NCI-H82 treated with DMSO at 0.1 percent for 48 hours (cell line): ENCODE measurements around the gene RELT.
"Not testable (repeated sequence)": the region's sequence is repeated elsewhere in the genome, so short reads cannot be mapped to it uniquely, and the experiment has no call there.

ENCODE experiments used
- DNase-seq: peaks from one replicate; lab custom pipeline; 2025; ENCODE audit not compliant: unreplicated experiment; lab: John Stamatoyannopoulos, UW

Gene RELT

GRCh38 chr11:73428227-73428626 lies 52.0 kb downstream of the RELT start:
- DNase-seq, result no peak

- no peak for DNase-seq
These were observed 52.5 kb downstream of the RELT start for GRCh38 chr11:73428699-73429098.

GRCh38 chr11:73429121-73429750 lies 53.0 kb downstream of the RELT start:
- no peak for DNase-seq

GRCh38 chr11:73430326-73430725 lies 54.1 kb downstream of the RELT start:
- DNase-seq, result no peak

- no peak for DNase-seq
These were observed 55.2 kb downstream of the RELT start for GRCh38 chr11:73431396-73431795.

- DNase-seq, result not testable (repeated sequence)
These were observed 60.7 kb downstream of the RELT start for GRCh38 chr11:73436859-73437258.

- DNase-seq, result no peak
These were observed 63.0 kb downstream of the RELT start for GRCh38 chr11:73439002-73439843.

- no peak for DNase-seq
These were observed 69.8 kb downstream of the RELT start for GRCh38 chr11:73445980-73446379.

- DNase-seq, result no peak
These were observed 70.6 kb downstream of the RELT start for GRCh38 chr11:73446766-73447165.
